ENCODE data around the gene ZNF366.
"Not testable (repeated sequence)": the region's sequence is repeated elsewhere in the genome, so short reads cannot be mapped to it uniquely, and the experiment has no call there.

The ZNF366 gene

GRCh38 chr5:72436796-72437471 lies 70.3 kb downstream of the ZNF366 start:
- no peak for DNase-seq

DNA sequence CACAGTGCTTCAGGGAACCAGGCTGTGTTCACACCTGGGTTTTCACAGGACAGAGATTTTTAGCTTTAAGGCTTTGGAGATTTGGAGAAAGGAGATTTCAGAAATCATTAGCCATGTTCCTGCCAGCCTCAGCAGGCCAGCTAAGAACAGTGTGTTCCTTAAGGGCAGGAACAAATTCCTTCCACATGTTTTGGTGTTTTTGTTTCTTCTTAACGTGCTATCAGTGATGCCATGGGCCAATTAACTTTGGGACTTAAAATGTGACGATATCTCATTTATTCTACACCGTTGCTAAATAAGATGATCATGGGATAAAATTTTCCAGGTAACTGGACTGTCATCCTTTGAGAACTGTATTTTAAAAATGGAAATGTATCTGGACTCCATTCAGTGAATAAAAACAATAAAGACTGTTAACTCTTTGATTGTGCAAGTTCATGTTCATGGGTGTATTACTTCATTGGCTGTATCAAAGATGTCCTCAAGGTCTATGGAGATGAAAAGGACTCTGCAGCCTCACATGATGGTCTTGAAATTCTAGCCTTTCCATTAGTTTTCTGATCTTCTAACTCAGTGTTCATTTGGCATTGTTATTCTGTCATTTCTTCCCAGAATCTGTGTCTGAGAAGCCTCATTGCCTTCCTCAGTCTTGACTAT lies 72.3 kb downstream of the ZNF366 start:
- DNase-seq, result no peak

DNA sequence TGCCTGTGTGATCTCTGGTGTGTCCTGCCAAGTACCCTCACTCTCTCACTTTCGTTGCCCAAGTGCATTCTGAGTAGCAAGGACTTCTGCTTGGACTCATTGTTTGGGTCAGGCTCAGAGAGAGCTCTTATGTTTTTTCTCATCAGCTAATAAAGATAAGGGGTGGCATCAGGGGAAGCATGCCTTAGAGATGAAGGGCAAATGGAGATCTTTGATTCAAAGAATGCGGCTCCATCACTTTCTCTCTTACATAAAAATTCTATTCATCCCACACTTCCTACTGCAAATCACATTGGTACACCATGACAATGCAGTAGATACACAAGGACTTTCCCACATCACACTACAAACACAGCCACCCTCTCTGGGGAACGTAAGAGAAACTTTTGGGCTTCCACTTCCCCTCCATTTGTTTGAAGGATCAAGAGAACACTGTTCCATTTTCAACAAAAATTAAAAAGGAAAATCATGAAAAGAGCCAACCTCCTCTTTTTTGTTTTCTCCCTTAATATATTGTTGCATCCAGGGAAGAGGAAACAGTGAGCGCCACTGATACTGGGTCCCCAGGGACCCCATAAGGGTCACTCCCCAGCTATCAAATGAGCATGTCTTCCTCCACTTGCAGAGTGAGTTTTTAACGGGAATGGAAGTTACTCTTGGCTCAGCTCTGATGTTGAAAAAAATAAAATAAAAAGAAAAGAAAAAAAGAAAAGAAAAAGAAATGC lies 73.0 kb downstream of the ZNF366 start:
- no peak for DNase-seq

GRCh38 chr5:72433522-72433921 lies 73.7 kb downstream of the ZNF366 start:
- no peak for DNase-seq

GRCh38 chr5:72428669-72429068 lies 78.5 kb downstream of the ZNF366 start:
- no peak for DNase-seq

- DNase-seq, result no peak
Measured at GRCh38 chr5:72427488-72428437, 79.4 kb downstream of the ZNF366 start.

- DNase-seq, result no peak
Measured at GRCh38 chr5:72427016-72427415, 80.2 kb downstream of the ZNF366 start.

DNA sequence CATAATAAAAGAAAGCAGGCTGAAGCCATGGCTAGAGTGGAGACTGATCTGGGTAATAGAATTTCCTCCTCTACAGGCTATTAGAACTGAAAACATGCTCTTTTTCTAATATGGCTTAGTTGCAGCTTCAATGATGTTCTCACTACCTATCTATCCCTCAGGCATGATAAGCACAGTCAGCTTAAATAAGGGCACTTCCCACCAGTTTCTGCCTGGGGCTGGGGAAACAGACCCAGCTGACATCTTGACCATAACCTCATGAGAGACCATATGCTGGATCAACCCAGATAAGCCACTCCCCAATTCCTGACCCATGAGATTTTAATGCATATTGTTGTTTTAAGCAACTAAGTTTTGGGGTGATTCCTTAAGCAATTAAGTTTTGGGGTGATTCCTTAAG lies 81.2 kb downstream of the ZNF366 start:
- DNase-seq, result no peak

GRCh38 chr5:72418271-72418670 lies 88.9 kb downstream of the ZNF366 start:
- DNase-seq, result no peak

GRCh38 chr5:72417333-72418062 lies 89.7 kb downstream of the ZNF366 start:
- DNase-seq, result no peak

DNA sequence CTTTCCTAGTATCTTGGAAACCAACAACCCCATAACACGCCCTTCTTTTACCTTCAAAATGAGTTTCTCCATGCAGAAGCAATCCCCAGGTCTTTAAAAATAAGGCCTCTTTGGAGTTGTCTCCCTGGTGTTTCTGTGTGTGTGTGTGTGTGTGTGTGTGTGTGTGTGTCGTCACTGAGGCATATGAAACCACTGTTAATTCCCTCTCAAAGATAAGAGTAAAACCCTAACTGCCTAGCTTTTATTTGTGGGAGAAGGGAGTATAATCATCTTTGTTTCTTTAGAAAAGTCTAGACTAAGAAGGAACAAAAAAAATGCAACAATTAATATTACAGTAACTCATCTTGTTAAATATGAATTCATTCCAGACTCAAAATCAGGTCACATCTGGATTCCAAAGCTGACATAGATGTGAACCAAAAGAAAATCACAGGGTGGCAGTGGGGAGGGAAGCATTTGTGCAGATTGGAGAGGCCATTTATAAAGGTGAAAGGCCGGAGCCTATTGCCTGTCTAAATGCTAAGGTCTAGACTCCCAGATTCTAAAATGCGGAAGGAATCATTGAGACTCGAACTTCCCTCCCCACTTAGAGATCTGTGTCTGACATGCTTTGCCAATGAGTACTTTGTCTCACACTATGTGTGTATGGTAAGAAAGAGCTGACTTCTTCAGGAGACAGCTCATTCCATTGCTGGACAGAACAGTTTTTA lies 91.4 kb downstream of the ZNF366 start:
- no peak for DNase-seq

- DNase-seq, result no peak
Measured at GRCh38 chr5:72412283-72413055, 94.7 kb downstream of the ZNF366 start.

DNA sequence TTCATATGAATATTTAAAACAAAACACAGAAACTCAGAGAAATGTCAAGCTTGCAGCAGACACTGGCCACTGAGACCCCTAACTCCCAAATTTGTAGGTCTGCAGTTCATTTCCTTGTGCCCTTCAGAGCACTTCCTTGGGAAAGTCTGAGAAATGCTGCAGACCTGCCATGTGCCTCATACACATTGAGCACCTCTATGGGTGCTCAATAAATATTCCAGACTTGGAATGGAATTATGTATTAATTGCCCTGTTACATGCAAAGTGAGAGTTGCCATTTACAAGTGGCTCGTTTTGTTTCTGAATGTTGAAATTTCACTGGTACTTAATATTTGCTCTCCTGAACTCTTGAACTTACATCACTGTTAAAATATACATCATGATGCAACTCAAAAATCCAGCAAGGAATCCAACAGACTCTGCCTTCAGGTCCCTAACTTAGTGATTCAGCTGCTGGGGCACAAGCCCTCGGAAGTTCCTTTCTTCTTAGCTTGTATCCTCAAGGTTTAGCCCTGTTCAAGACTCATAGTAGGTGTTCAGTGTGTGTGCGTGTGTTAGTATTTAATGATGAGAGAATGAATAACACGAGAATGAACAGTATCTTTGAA lies 96.4 kb downstream of the ZNF366 start:
- DNase-seq, result no peak

- DNase-seq, result no peak
Measured at GRCh38 chr5:72408603-72409002, 98.6 kb downstream of the ZNF366 start.

- no peak for DNase-seq
Measured at GRCh38 chr5:72408127-72408526, 99.1 kb downstream of the ZNF366 start.

GRCh38 chr5:72407541-72407940 lies 99.7 kb downstream of the ZNF366 start:
- DNase-seq, result no peak

DNA sequence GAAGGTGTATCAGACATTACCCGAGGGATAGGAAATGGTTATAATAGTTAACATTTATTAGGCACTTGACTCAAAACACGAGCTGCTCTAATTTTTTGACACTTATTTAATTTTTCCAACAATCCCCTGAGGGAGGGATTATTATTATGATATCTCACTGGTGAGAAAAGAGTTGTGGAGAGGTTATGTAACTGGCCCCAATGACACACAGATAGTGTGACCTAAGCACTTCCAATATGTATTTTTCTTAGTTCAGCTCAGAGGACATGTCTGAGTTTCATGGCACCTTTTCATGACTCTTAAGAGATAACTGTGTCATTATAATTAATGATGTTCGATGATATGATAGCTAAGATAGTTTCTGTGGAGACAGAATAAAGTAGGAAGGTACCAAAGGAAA lies 100.1 kb downstream of the ZNF366 start:
- no peak for DNase-seq

GRCh38 chr5:72404771-72405170 lies 102.4 kb downstream of the ZNF366 start:
- not testable (repeated sequence) for DNase-seq

GRCh38 chr5:72402959-72403628 lies 104.1 kb downstream of the ZNF366 start:
- DNase-seq, result no peak

All from NCI-H146 (cell line).